Progenitor cell of endocrine pancreas (in vitro differentiated cells): ENCODE measurements around the gene CYTH4. TPM values are rescaled to one million over a fixed set of nuclear protein-coding genes. Genes with fewer than 3 reads are reported as not detected.

Experiments used
- DNase-seq: peaks from one replicate; pipeline ENCODE4 v3.0.0; 2021; ENCODE audit warnings: low spot score; ENCODE audit not compliant: unreplicated experiment
- H3K27ac Mint-ChIP-seq: 2 replicates; pipeline ENCODE4 v1.8.0; 2021; ENCODE audit warnings: mild to moderate bottlenecking, moderate library complexity, mixed read lengths
- H3K27me3 Mint-ChIP-seq: 2 replicates; pipeline ENCODE4 v1.8.0; 2021; ENCODE audit warnings: mixed read lengths
- H3K36me3 Mint-ChIP-seq: 2 replicates; pipeline ENCODE4 v1.8.0; 2022; ENCODE audit warnings: mixed read lengths; ENCODE audit not compliant: insufficient read depth
- H3K4me1 Mint-ChIP-seq: 2 replicates; pipeline ENCODE4 v1.8.0; 2021; ENCODE audit warnings: low read depth, mixed read lengths
- H3K4me3 Mint-ChIP-seq: 2 replicates; pipeline ENCODE4 v1.8.0; 2021; ENCODE audit warnings: low read depth, mild to moderate bottlenecking, moderate library complexity, mixed read lengths
- H3K9me3 Mint-ChIP-seq: 2 replicates; pipeline ENCODE4 v1.8.0; 2021; ENCODE audit warnings: low read depth, mixed read lengths
- total RNA-seq: library from RNA; stranded (reverse); gene quantifications from 2 replicates; pipeline ENCODE4 v1.2.1, GENCODE V29; 2021
- TF ChIP-seq, protein P1 (sequence below): fragments of 200-600 bp; sonication (generic); IDR thresholded peaks from one replicate; pipeline ENCODE4 v1.5.0; 2021; ENCODE audit warnings: antibody characterized with exemption, mild to moderate bottlenecking; ENCODE audit not compliant: unreplicated experiment

Gene CYTH4
- total RNA-seq, 1 donor from 2014 or later = not detected

DNA sequence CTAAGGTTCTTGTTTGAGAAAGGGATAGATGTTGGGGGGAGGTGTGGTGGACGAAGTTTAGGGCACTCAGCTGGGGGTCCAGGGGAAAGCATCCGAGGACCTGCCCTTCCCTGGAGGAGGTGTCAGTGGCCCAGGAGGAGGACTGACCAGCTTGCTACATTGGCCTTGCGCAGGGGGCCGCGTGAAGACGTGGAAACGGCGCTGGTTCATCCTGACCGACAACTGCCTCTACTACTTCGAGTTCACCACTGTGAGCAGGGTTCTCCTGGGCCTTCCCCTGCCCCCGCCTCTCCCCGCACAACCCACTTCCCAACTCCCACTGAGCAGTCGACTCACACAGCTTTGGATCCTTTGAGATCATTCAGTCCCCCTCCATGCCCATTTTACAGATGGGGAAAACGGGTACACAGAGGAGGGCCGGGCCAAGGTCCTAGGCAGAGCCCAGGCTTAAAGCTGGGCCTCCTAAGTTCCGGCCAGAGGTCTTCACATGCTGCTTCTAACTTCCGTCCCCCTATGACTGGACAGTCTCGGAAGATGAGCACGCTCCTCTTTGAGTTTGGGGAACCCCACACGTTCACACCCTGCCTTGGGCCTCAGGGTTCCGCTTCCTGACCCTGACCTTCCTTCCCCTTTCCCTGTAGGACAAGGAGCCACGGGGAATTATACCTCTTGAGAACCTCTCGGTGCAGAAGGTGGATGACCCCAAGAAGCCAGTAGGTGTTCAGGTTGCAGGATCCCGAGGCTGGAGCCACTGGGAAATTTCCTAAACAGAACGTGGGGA, 28.7 kb downstream of the CYTH4 start:
- Mint-ChIP-seq H3K27me3 (peaks cover 6% of the 10 kb centered on the region), H3K9me3 (no peaks in the 10 kb centered on the region), H3K4me1 (peaks cover 4% of the 10 kb centered on the region), H3K27ac (no peak overlapping the region), H3K4me3 (no peak overlapping the region), H3K36me3 (no peaks in the 10 kb centered on the region)
- TF ChIP-seq, protein P1, sequence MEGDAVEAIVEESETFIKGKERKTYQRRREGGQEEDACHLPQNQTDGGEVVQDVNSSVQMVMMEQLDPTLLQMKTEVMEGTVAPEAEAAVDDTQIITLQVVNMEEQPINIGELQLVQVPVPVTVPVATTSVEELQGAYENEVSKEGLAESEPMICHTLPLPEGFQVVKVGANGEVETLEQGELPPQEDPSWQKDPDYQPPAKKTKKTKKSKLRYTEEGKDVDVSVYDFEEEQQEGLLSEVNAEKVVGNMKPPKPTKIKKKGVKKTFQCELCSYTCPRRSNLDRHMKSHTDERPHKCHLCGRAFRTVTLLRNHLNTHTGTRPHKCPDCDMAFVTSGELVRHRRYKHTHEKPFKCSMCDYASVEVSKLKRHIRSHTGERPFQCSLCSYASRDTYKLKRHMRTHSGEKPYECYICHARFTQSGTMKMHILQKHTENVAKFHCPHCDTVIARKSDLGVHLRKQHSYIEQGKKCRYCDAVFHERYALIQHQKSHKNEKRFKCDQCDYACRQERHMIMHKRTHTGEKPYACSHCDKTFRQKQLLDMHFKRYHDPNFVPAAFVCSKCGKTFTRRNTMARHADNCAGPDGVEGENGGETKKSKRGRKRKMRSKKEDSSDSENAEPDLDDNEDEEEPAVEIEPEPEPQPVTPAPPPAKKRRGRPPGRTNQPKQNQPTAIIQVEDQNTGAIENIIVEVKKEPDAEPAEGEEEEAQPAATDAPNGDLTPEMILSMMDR = no peak
- no peak for DNase-seq

DNA sequence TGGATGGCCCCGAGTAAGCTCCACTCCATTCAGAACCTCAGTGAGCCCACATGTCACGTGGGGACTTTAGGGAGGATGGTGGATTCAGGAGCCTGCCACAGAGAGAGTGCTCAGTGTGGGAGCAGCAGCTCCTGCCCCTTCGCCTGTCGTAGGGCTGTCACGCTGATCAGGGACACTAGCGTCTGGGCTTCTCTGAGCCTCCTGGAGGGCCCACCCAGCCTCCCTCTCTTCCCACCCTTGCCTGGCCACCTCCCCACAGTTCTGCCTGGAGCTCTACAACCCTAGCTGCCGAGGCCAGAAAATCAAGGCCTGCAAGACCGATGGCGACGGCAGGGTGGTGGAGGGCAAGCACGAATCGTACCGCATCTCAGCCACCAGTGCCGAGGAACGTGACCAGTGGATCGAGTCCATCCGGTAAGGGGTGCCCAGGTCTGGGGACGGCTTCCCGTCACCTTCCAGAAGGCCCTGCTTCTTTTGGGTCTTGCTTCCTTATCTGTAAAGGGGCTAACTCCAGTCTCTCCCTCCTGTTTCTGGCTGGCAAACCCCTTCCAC, 29.5 kb downstream of the CYTH4 start:
- Mint-ChIP-seq H3K4me1 (peaks cover 4% of the 10 kb centered on the region), H3K4me3 (no peak overlapping the region), H3K27ac (no peak overlapping the region), H3K9me3 (no peaks in the 10 kb centered on the region), H3K36me3 (no peaks in the 10 kb centered on the region), H3K27me3 (peaks cover 6% of the 10 kb centered on the region)
- DNase-seq = no peak
- TF ChIP-seq, protein P1 = no peak

DNA sequence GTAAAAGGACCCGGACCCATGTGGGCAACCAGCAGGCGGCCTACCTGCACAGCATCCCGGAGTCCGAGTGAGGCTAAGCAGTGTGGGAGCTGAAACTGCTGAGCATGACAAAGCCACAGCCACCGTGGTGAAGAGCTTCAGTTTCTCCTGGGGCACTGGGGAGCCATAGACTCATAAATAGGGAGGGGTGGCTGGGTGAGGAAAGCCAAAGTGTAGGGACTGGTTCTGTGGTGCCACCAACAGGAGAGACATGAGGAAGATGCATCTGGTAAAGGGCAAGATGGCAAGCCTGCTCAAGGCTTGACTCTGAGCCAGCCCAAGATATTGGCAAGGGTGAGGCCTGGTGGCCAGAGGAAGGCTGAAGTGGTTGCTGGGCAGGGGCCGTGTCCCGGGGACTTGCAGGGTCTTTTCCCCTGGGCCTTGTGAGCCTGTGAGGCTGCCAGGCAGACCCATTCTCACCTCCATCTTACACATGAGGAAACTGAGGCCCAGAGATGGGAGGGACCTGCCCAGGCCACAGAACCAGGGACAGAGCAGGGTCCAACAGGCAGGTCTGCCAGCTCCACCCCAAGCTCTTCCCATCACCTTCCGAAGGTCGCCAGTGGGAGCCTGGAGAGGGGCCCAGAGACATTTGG, 30.4 kb downstream of the CYTH4 start:
- H3K27me3 Mint-ChIP-seq = peaks cover 7% of the 10 kb centered on the region
- peaks cover under 1% of the 10 kb centered on the region for H3K4me1 Mint-ChIP-seq
- TF ChIP-seq, protein P1 = no peak
- DNase-seq = no peak
- no peaks in the 10 kb centered on the region for H3K9me3 Mint-ChIP-seq
- H3K36me3 Mint-ChIP-seq = no peaks in the 10 kb centered on the region
- no peak overlapping the region for H3K27ac Mint-ChIP-seq
- no peak overlapping the region for H3K4me3 Mint-ChIP-seq

DNA sequence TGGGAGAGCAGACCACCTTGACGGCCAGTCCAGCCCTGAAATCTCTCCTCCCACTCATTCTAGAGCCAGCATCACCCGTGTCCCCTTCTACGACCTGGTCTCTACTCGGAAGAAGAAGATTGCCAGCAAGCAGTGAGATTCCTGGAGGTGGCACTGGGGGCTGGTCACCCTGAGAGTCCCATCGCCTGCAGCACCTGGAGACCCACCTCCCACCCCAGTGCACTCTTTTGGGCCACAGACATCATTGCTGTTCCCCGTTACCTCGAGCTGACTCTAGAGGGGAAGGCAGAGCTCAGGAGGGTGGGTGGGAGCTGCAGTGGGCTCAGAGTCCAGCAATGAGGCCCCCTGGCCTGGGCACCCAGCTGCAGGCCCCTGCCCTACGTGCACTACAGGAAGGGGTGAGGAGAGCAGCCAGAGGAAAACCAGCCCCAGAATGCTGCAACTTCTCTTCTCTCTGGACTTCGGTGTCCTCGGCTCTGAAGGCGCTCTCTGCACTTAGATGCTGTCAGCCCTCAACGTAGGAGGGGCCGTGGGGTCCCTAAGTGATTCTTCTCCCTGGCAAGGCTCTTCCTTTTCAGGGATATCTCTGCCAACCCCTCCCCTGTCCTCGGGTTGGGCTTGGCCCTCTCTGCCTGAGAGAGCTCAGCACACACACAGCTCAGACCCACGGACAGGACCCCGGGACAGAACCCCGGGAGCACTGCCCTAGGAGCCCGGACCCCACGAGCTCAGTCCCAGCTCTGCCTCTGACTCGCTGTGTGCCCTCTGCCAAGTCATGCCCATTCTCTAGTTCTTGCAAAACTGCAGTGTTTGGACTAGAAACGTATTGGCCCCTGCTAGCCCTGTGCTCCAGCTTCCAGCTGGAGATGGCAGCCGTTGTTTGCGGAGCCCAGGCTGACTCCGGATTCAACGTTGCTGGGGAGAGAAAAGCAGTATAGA, 31.3 kb downstream of the CYTH4 start:
- DNase-seq = no peak
- no peak overlapping the region for H3K27ac Mint-ChIP-seq
- H3K4me3 Mint-ChIP-seq = no peak overlapping the region
- TF ChIP-seq, protein P1 = no peak
- peaks cover 13% of the 10 kb centered on the region for H3K27me3 Mint-ChIP-seq
- no peaks in the 10 kb centered on the region for H3K36me3 Mint-ChIP-seq
- no peaks in the 10 kb centered on the region for H3K9me3 Mint-ChIP-seq
- no peaks in the 10 kb centered on the region for H3K4me1 Mint-ChIP-seq
